ENCODE measurements around the gene LHFPL3. TPM values are rescaled to one million over a fixed set of nuclear protein-coding genes. Genes with fewer than 3 reads are reported as not detected.

Gene LHFPL3
- total and polyA plus RNA-seq, 7 donors, result 0.17 to 0.55 (median 0.36) TPM; not detected in 4

DNA sequence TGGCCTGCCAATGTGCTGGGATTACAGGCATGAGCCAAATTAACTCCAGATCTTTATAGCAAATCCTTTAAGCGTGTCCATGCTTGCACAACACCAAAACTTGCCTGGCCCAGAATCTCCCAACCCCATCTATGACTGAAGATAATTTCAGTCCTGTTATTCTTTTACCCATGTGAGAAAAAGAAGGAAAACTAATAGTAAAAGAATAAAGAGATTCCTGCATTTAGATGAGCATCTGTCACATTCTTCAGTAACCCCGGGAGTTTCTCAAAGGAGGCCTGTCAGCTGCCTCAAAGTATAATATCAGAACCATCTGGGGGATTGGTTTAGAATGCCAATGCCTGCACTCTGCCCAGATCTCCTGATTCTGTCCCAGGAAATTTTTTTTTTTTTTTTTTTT, 527.5 kb downstream of the LHFPL3 start:
- Histone ChIP-seq H3K36me3 (no peaks in the 10 kb centered on the region), H3K27me3 (no peaks in the 10 kb centered on the region), H3K27ac (no peak overlapping the region), H3K4me1 (no peaks in the 10 kb centered on the region), H3K4me3 (no peak overlapping the region), H3K9me3 (no peaks in the 10 kb centered on the region)
- no peak for TF ChIP-seq POLR2AphosphoS5 (IDR thresholded peaks at IDR 0.05)
- TF ChIP-seq, protein P1, sequence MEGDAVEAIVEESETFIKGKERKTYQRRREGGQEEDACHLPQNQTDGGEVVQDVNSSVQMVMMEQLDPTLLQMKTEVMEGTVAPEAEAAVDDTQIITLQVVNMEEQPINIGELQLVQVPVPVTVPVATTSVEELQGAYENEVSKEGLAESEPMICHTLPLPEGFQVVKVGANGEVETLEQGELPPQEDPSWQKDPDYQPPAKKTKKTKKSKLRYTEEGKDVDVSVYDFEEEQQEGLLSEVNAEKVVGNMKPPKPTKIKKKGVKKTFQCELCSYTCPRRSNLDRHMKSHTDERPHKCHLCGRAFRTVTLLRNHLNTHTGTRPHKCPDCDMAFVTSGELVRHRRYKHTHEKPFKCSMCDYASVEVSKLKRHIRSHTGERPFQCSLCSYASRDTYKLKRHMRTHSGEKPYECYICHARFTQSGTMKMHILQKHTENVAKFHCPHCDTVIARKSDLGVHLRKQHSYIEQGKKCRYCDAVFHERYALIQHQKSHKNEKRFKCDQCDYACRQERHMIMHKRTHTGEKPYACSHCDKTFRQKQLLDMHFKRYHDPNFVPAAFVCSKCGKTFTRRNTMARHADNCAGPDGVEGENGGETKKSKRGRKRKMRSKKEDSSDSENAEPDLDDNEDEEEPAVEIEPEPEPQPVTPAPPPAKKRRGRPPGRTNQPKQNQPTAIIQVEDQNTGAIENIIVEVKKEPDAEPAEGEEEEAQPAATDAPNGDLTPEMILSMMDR (IDR thresholded peaks at IDR 0.05), result no peak
- no peak for DNase-seq
- WGBS, 2 donors, result 92 to 93% methylated on average over 2 of the region's 2 CpGs
- intact Hi-C loops (cut with DNase I), result no loop called here

DNA sequence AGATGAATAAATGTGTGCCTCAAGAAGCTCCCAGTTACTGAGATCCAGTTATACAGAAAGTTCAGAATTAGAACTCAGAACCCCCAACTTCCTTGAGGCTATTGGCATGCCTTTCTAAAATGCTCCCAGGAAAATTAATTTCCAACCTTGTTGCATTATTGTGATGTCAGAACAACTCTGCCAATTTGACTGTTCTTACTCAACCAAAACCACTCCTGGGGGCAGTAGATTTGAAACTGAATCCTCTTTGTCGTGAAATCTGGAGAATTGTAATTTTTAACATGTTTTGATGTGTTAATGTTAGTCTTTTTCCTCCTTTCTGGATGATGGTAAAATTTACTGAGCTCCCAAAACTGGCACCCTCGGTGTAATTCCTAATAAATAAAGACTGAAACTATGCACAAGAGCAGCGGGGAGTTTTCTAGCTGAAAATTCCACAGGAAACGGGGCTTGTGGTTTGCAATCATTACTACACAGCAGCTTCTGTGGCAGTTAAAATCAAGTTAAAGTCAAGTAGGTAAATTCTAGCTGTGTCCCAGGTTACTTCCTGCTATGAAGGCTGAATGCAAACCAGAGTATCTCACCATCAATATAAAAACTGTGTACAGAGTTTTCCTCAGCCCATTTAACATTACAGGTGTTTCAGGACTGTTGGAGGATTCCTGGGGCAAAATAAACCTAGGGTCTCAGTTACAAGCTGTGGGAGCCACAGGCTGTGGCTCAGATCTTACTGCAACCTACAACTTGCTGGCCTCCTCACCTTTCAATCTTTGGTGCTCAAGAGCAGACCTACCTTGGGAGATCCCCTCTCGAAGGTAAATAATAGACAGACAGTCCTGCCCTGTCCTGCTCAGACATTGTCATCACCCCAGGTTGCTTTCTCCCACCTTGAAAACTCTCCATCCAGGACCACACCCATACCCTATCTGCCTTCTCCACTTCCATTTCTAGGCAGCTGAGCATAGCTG, 529.3 kb downstream of the LHFPL3 start:
- intact Hi-C loops (cut with DNase I), result no loop called here
- Histone ChIP-seq H3K9me3 (no peaks in the 10 kb centered on the region), H3K36me3 (no peaks in the 10 kb centered on the region)

DNA sequence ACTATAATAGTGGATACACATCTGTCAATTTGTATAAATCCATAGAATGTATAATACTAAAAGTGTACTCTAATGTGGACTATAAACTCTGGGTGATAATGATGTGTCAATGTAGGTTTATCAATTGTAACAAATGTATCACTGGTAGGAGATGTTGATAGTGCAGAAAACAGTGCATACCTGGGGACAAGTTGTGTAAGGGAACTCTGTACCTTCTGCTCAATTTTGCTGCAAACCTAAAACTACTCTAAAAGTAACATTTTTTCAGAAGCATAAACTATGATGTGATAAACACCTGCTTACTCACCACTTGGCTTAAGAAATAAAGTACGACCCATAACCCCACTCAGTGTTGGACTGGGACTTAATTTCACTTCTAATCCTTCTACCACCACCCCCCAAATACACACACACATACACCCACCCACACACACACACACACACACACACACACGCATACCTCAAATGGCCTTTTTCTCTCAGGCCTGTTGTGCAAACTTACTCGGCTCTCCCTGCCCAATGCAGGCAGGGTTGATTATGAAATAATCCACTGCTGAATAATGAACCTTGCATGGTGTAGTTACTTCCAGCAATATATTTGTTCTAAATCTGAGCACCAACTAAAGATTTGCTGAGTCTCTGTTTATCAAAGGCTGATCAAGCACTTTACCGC, 531.5 kb downstream of the LHFPL3 start:
- TF ChIP-seq POLR2AphosphoS5 (IDR thresholded peaks at IDR 0.05) (no peak), POLR2A (IDR thresholded peaks at IDR 0.05) (no peak)
- Histone ChIP-seq H3K9me3 (peaks cover 0 to 6% (median 0%) of the 10 kb centered on the region in 4 donors), H3K36me3 (no peaks in the 10 kb centered on the region), H3K4me3 (no peak overlapping the region), H3K27me3 (peaks cover 0 to 7% (median 0%) of the 10 kb centered on the region in 3 donors), H3K27ac (no peak overlapping the region), H3K4me1 (peaks cover 0 to 7% (median 0%) of the 10 kb centered on the region in 4 donors)
- intact Hi-C loops (cut with DNase I), result no loop called here
- 84 to 88% methylated on average over 4 of the region's 4 CpGs for WGBS, 2 donors
- no peak for DNase-seq

More for the DNA sequence above, 529.3 kb downstream of the LHFPL3 start:
- DNase-seq, result no peak
- no peak overlapping the region for H3K27ac ChIP-seq
- no peaks in the 10 kb centered on the region for H3K27me3 ChIP-seq
- H3K4me1 ChIP-seq, result peaks cover 0 to 7% (median 0%) of the 10 kb centered on the region in 4 donors
- TF ChIP-seq POLR2AphosphoS5 (IDR thresholded peaks at IDR 0.05) (no peak), EP300 (IDR thresholded peaks at IDR 0.05) (no peak), POLR2A (IDR thresholded peaks at IDR 0.05) (no peak)
- TF ChIP-seq, protein P1 (IDR thresholded peaks at IDR 0.05), result no peak
- no peak overlapping the region for H3K4me3 ChIP-seq
- 42 to 77% methylated on average over 5 of the region's 5 CpGs for WGBS, 2 donors

DNA sequence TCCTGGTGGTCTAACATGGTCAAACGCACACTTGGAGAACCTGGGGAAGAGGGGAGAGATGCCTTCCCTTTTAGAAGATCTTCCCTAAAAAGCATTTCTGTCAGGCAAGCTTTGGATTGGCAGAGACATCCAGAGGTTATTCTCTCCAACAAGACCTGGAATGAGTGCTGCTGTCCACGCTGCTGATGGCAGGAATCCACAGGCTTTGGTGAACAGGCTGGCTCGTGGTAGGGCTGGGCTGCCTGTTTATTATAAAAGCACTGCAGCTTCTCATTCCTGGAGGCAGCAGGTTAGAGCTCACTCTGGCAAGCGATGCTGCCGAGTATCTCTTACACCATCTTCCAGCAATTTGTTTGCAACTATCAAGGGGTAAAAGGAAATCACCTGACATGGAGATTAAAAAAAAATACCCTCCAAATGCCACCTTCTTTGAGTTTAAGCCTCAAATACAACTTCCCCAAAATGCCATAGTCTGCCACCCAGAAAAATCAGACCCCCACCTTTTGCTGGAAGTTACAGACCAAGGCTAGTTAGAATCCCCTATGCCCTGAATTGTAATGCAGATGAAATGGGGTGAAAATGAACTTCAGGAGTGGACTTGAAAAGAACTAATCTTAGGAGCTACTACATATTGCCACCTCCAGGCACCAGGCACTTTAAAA, 533.5 kb downstream of the LHFPL3 start:
- H3K27me3 ChIP-seq, result peaks cover 0 to 7% (median 0%) of the 10 kb centered on the region in 3 donors

More for the DNA sequence above, 533.5 kb downstream of the LHFPL3 start:
- intact Hi-C loops (cut with DNase I), result no loop called here
- Histone ChIP-seq H3K9me3 (peaks cover 0 to 6% (median 0%) of the 10 kb centered on the region in 4 donors), H3K27ac (no peak overlapping the region), H3K4me3 (no peak overlapping the region), H3K4me1 (peaks cover 0 to 7% (median 0%) of the 10 kb centered on the region in 4 donors), H3K36me3 (no peaks in the 10 kb centered on the region)
- 54 to 76% methylated on average over 5 of the region's 5 CpGs for WGBS, 2 donors
- DNase-seq, result no peak
- no peak for TF ChIP-seq POLR2A (IDR thresholded peaks at IDR 0.05)
- no peak for TF ChIP-seq EP300 (IDR thresholded peaks at IDR 0.05)
- TF ChIP-seq POLR2AphosphoS5 (IDR thresholded peaks at IDR 0.05), result no peak
- TF ChIP-seq, protein P1 (IDR thresholded peaks at IDR 0.05), result no peak
